Endodermal cell (in vitro differentiated cells): ENCODE results near the gene FOXC2. TPM values are rescaled to one million over a fixed set of nuclear protein-coding genes. Genes with fewer than 3 reads are reported as not detected.

Experiments used
- DNase-seq: peaks from one replicate; pipeline ENCODE4 v3.0.0-alpha.2; 2017
- H3K27ac ChIP-seq: 2 replicates; pipeline ENCODE4 v1.5.1; 2013; ENCODE audit warnings: mild to moderate bottlenecking, low read depth, low read length, moderate library complexity
- H3K27me3 ChIP-seq: 2 replicates; pipeline ENCODE4 v1.6.1; 2013; ENCODE audit warnings: mild to moderate bottlenecking, low read length, moderate library complexity; ENCODE audit not compliant: insufficient read depth, control insufficient read depth, poor library complexity, severe bottlenecking
- H3K36me3 ChIP-seq: 2 replicates; pipeline ENCODE4 v1.7.0; 2013; ENCODE audit warnings: mild to moderate bottlenecking, low read length, moderate library complexity; ENCODE audit not compliant: control insufficient read depth, insufficient read depth
- H3K4me1 ChIP-seq: one replicate; pipeline ENCODE4 v1.7.0; 2013; ENCODE audit warnings: low read length; ENCODE audit not compliant: control insufficient read depth, insufficient read depth
- H3K4me3 ChIP-seq: 2 replicates; pipeline ENCODE4 v1.5.1; 2013; ENCODE audit warnings: mild to moderate bottlenecking, low read length, moderate library complexity
- H3K9ac ChIP-seq: 2 replicates; pipeline ENCODE4 v1.6.1; 2013; ENCODE audit warnings: mild to moderate bottlenecking, low read length, moderate library complexity; ENCODE audit not compliant: poor library complexity, severe bottlenecking; ENCODE audit errors: extremely low read depth
- H3K9me3 ChIP-seq: 2 replicates; pipeline ENCODE4 v1.6.1; 2013; ENCODE audit warnings: mild to moderate bottlenecking, low read length, moderate library complexity; ENCODE audit not compliant: control insufficient read depth
- H3K27ac Mint-ChIP-seq: 2 replicates; pipeline ENCODE4 v1.8.0; 2020; ENCODE audit warnings: mixed read lengths
- H3K27me3 Mint-ChIP-seq: 2 replicates; pipeline ENCODE4 v1.8.0; 2021; ENCODE audit warnings: mild to moderate bottlenecking, mixed read lengths; ENCODE audit not compliant: insufficient read depth
- H3K36me3 Mint-ChIP-seq: 2 replicates; pipeline ENCODE4 v1.8.0; 2020; ENCODE audit warnings: low read depth, mixed read lengths
- H3K4me1 Mint-ChIP-seq: 2 replicates; pipeline ENCODE4 v1.8.0; 2020; ENCODE audit warnings: mixed read lengths
- H3K4me3 Mint-ChIP-seq: 2 replicates; pipeline ENCODE4 v1.8.0; 2020; ENCODE audit warnings: mild to moderate bottlenecking, moderate library complexity, mixed read lengths
- H3K9me3 Mint-ChIP-seq: 2 replicates; pipeline ENCODE4 v1.8.0; 2020; ENCODE audit warnings: mild to moderate bottlenecking, mixed read lengths
- CTCF ChIP-seq: fragments of 200-600 bp; sonication (generic); conservative IDR thresholded peaks from 2 replicates; pipeline ENCODE4 v1.5.0; 2021; ENCODE audit warnings: antibody characterized with exemption, mild to moderate bottlenecking
- WGBS, 2 experiments: methylation state at CpG; one replicate each; pipeline versions ENCODE4 v1.1.5 to v1.1.7; 2013; ENCODE audit warnings: missing lambda C conversion rate in 2 of 2, mixed read lengths in 1 of 2; ENCODE audit not compliant: insufficient coverage in 1 of 2, insufficient read length in 1 of 2; 5-methylcytosine and 5-hydroxymethylcytosine counted together
- total RNA-seq, 2 donors: library from RNA; stranded (reverse); fragmentation: NEBNext Ultra II Directional in 1 of 2; extraction: Animal tissue kit (Norgen Biotek cat#: 25700) in 1 of 2; gene quantifications; 2 replicates in 1 of 2; 3 replicates in 1 of 2; pipeline ENCODE4 v1.2.1, GENCODE V29; 2021

FOXC2 gene
- total RNA-seq, 2 donors from 2014 or later, result 0.20 TPM; not detected in 1

- Mint-ChIP-seq H3K9me3 (no peaks in the 10 kb centered on the region), H3K27ac (no peak overlapping the region), H3K27me3 (peaks cover 9% of the 10 kb centered on the region), H3K4me3 (no peak overlapping the region), H3K36me3 (no peaks in the 10 kb centered on the region), H3K4me1 (peaks cover 7% of the 10 kb centered on the region)
- Histone ChIP-seq H3K27me3 (no peaks in the 10 kb centered on the region), H3K4me3 (no peak overlapping the region), H3K4me1 (no peaks in the 10 kb centered on the region), H3K9me3 (no peaks in the 10 kb centered on the region), H3K9ac (no peak overlapping the region), H3K27ac (no peak overlapping the region), H3K36me3 (no peaks in the 10 kb centered on the region)
- WGBS, 2 experiments, result 91 to 100% methylated on average over 1 to 2 of the region's 4 CpGs
- DNase-seq, result no peak
- TF ChIP-seq CTCF, result no peak
Measured at GRCh38 chr16:86602521-86602920, 35.9 kb downstream of the FOXC2 start.

- no peak overlapping the region for H3K27ac ChIP-seq
- WGBS, 2 experiments, result 92 to 96% methylated on average over 13 to 15 of the region's 16 CpGs
- no peaks in the 10 kb centered on the region for H3K36me3 Mint-ChIP-seq
- H3K9me3 ChIP-seq, result no peaks in the 10 kb centered on the region
- H3K4me1 Mint-ChIP-seq, result peaks cover 7% of the 10 kb centered on the region
- H3K9me3 Mint-ChIP-seq, result no peaks in the 10 kb centered on the region
- no peaks in the 10 kb centered on the region for H3K27me3 ChIP-seq
- no peaks in the 10 kb centered on the region for H3K4me1 ChIP-seq
- no peak overlapping the region for H3K27ac Mint-ChIP-seq
- peaks cover 5% of the 10 kb centered on the region for H3K27me3 Mint-ChIP-seq
- no peak overlapping the region for H3K4me3 Mint-ChIP-seq
- no peaks in the 10 kb centered on the region for H3K36me3 ChIP-seq
- no peak overlapping the region for H3K4me3 ChIP-seq
- H3K9ac ChIP-seq, result no peak overlapping the region
- no peak for DNase-seq
- TF ChIP-seq CTCF, result no peak
Measured at GRCh38 chr16:86604436-86605193, 38.0 kb downstream of the FOXC2 start.

- H3K9me3 Mint-ChIP-seq, result no peaks in the 10 kb centered on the region
- peaks cover 7% of the 10 kb centered on the region for H3K4me1 Mint-ChIP-seq
- no peaks in the 10 kb centered on the region for H3K4me1 ChIP-seq
- 93 to 100% methylated on average over 2 to 3 of the region's 3 CpGs for WGBS, 2 experiments
- TF ChIP-seq CTCF, result no peak
- H3K27ac ChIP-seq, result no peak overlapping the region
- H3K36me3 Mint-ChIP-seq, result no peaks in the 10 kb centered on the region
- peaks cover 5% of the 10 kb centered on the region for H3K27me3 Mint-ChIP-seq
- H3K27me3 ChIP-seq, result no peaks in the 10 kb centered on the region
- no peak overlapping the region for H3K4me3 Mint-ChIP-seq
- DNase-seq, result no peak
- H3K9ac ChIP-seq, result no peak overlapping the region
- H3K9me3 ChIP-seq, result no peaks in the 10 kb centered on the region
- H3K27ac Mint-ChIP-seq, result no peak overlapping the region
- H3K36me3 ChIP-seq, result no peaks in the 10 kb centered on the region
- H3K4me3 ChIP-seq, result no peak overlapping the region
Measured at GRCh38 chr16:86605950-86606349, 39.3 kb downstream of the FOXC2 start.
